ENCODE measurements around the gene COQ10B.

DNA sequence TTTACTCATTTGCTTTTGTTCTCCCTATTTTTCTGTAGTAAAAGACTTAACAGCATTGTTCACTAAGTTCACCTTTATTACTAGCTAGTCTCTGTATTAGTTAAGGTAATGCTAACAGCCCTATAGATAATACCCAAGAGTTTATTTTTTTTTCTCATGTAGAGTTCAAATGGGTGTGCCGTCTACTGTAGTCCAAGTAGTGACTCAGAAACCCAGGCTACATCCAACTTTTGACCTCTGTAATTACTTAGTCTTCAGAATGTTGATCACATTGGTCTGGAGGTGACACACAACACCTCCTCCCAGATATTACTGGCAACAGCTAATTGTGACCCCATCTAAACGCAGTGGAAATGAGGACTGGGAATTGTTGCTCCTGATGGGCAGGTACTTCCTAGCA, 7.7 kb downstream of the COQ10B start:
- TF ChIP-seq CEBPB (IDR thresholded peaks at IDR 0.05), result no peak
- TF ChIP-seq POLR2A (IDR thresholded peaks at IDR 0.05; ENCODE audit: low read length), result no peak
- TF ChIP-seq, protein P1, sequence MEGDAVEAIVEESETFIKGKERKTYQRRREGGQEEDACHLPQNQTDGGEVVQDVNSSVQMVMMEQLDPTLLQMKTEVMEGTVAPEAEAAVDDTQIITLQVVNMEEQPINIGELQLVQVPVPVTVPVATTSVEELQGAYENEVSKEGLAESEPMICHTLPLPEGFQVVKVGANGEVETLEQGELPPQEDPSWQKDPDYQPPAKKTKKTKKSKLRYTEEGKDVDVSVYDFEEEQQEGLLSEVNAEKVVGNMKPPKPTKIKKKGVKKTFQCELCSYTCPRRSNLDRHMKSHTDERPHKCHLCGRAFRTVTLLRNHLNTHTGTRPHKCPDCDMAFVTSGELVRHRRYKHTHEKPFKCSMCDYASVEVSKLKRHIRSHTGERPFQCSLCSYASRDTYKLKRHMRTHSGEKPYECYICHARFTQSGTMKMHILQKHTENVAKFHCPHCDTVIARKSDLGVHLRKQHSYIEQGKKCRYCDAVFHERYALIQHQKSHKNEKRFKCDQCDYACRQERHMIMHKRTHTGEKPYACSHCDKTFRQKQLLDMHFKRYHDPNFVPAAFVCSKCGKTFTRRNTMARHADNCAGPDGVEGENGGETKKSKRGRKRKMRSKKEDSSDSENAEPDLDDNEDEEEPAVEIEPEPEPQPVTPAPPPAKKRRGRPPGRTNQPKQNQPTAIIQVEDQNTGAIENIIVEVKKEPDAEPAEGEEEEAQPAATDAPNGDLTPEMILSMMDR (IDR thresholded peaks at IDR 0.05), result no peak
- no peak for TF ChIP-seq ZC3H11A (IDR thresholded peaks at IDR 0.05)
- TF ChIP-seq ESRRA (IDR thresholded peaks at IDR 0.05; ENCODE audit: borderline replicate concordance, low read length), result no peak
- no peak for TF ChIP-seq E2F6 (IDR thresholded peaks at IDR 0.05; ENCODE audit: borderline replicate concordance, low read depth)
- no peak for TF ChIP-seq RAD21 (conservative IDR thresholded peaks at IDR 0.05 in 1 of 2, IDR thresholded peaks at IDR 0.05 in 1 of 2)
- no peak for TF ChIP-seq KDM1A (IDR thresholded peaks at IDR 0.05; ENCODE audit: low read depth)
- TF ChIP-seq, protein P2, sequence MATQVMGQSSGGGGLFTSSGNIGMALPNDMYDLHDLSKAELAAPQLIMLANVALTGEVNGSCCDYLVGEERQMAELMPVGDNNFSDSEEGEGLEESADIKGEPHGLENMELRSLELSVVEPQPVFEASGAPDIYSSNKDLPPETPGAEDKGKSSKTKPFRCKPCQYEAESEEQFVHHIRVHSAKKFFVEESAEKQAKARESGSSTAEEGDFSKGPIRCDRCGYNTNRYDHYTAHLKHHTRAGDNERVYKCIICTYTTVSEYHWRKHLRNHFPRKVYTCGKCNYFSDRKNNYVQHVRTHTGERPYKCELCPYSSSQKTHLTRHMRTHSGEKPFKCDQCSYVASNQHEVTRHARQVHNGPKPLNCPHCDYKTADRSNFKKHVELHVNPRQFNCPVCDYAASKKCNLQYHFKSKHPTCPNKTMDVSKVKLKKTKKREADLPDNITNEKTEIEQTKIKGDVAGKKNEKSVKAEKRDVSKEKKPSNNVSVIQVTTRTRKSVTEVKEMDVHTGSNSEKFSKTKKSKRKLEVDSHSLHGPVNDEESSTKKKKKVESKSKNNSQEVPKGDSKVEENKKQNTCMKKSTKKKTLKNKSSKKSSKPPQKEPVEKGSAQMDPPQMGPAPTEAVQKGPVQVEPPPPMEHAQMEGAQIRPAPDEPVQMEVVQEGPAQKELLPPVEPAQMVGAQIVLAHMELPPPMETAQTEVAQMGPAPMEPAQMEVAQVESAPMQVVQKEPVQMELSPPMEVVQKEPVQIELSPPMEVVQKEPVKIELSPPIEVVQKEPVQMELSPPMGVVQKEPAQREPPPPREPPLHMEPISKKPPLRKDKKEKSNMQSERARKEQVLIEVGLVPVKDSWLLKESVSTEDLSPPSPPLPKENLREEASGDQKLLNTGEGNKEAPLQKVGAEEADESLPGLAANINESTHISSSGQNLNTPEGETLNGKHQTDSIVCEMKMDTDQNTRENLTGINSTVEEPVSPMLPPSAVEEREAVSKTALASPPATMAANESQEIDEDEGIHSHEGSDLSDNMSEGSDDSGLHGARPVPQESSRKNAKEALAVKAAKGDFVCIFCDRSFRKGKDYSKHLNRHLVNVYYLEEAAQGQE (IDR thresholded peaks at IDR 0.05), result no peak
- no peak for TF ChIP-seq FOXS1 (CRISPR knock-in tag; IDR thresholded peaks at IDR 0.05)
- TF ChIP-seq HOXA7 (CRISPR knock-in tag; IDR thresholded peaks at IDR 0.05), result no peak
- TF ChIP-seq, protein P3, sequence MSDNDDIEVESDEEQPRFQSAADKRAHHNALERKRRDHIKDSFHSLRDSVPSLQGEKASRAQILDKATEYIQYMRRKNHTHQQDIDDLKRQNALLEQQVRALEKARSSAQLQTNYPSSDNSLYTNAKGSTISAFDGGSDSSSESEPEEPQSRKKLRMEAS (IDR thresholded peaks at IDR 0.05), result no peak
- TF ChIP-seq USF2 (IDR thresholded peaks at IDR 0.05), result no peak
